ENCODE measurements around the gene ANKS1B. TPM values are rescaled to one million over a fixed set of nuclear protein-coding genes. Genes with fewer than 3 reads are reported as not detected.
"Not testable (repeated sequence)": the region's sequence is repeated elsewhere in the genome, so short reads cannot be mapped to it uniquely, and the experiment has no call there.

Gene ANKS1B
- total RNA-seq, 6 experiments from 2014 or later = 0.31 to 0.66 (median 0.37) TPM

GRCh38 chr12:99809909-99810308 is 174.8 kb downstream of the ANKS1B start:
- no peak for TF ChIP-seq CTCF (IDR thresholded peaks at IDR 0.05)
- no peaks in the 10 kb centered on the region for H3K9me3 Mint-ChIP-seq
- no peak overlapping the region for H3K4me3 Mint-ChIP-seq
- DNase-seq = no peak
- no peak overlapping the region for H3K27ac Mint-ChIP-seq
- H3K36me3 Mint-ChIP-seq (ENCODE audit: low read depth) = no peaks in the 10 kb centered on the region
- no peaks in the 10 kb centered on the region; the same call in 1 of the 2 replicates for H3K27me3 Mint-ChIP-seq (ENCODE audit: insufficient read depth)
- no peaks in the 10 kb centered on the region for H3K4me1 Mint-ChIP-seq (ENCODE audit: low read depth)

- no peak overlapping the region for H3K27ac Mint-ChIP-seq
- no peaks in the 10 kb centered on the region for H3K4me1 Mint-ChIP-seq (ENCODE audit: low read depth)
- no peak for DNase-seq
- no peak for TF ChIP-seq CTCF (IDR thresholded peaks at IDR 0.05)
- no peaks in the 10 kb centered on the region for H3K27me3 Mint-ChIP-seq (ENCODE audit: insufficient read depth)
- H3K9me3 Mint-ChIP-seq = no peaks in the 10 kb centered on the region
- no peaks in the 10 kb centered on the region for H3K36me3 Mint-ChIP-seq (ENCODE audit: low read depth)
- no peak overlapping the region for H3K4me3 Mint-ChIP-seq
These were observed 178.4 kb downstream of the ANKS1B start for GRCh38 chr12:99806304-99806703.

DNA sequence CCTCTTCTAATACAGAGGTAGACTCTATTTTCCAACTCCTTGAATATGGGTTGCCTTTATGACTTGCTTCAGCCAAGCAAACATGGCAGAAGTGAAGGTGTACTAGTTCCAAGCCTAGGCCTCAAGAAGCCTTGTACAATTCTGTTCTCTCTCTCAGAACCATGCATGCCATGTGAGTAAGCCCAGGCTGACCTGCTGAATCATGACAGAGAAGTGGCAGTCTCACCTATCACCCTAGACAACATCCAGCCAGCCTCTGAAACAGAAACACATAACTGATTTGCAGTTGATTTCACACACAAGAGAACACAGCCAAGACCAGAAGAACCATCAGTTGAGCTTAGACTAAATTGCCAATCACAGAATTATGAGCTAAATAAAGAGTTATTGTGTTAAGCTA is 180.0 kb downstream of the ANKS1B start:
- H3K9me3 Mint-ChIP-seq = no peaks in the 10 kb centered on the region
- no peaks in the 10 kb centered on the region for H3K36me3 Mint-ChIP-seq (ENCODE audit: low read depth)
- no peak overlapping the region for H3K4me3 Mint-ChIP-seq
- H3K27me3 Mint-ChIP-seq (ENCODE audit: insufficient read depth) = no peaks in the 10 kb centered on the region
- no peak for DNase-seq
- no peak overlapping the region for H3K27ac Mint-ChIP-seq
- no peak for TF ChIP-seq CTCF (IDR thresholded peaks at IDR 0.05)
- H3K4me1 Mint-ChIP-seq (ENCODE audit: low read depth) = no peaks in the 10 kb centered on the region

DNA sequence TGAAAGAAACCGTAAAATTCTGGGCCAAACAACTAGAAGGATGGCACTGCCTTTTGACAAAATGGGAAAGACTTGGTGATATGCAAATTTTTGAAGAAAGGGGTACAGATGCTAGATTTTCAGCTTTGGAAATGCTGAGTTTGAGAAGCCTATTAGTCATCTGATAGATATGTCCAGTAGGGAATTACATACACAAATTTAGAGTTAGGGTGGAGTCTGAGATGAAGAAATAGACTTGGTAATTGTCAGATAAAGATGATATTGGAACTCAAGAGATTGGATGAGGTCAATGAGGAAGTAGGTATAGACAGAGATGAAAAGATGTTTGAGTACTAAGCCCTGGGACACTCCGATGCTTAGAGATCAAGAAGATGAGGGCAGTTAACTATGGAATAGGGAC is 184.1 kb downstream of the ANKS1B start:
- no peaks in the 10 kb centered on the region for H3K27me3 Mint-ChIP-seq (ENCODE audit: insufficient read depth)
- DNase-seq = no peak

GRCh38 chr12:99797931-99798330 is 186.8 kb downstream of the ANKS1B start:
- DNase-seq; H3K27me3 Mint-ChIP-seq (ENCODE audit: insufficient read depth); H3K36me3 Mint-ChIP-seq (ENCODE audit: low read depth); H3K9me3 Mint-ChIP-seq; H3K4me3 Mint-ChIP-seq; H3K4me1 Mint-ChIP-seq (ENCODE audit: low read depth); H3K27ac Mint-ChIP-seq: not testable (repeated sequence)

More for the DNA sequence above, 184.1 kb downstream of the ANKS1B start:
- H3K9me3 Mint-ChIP-seq = no peaks in the 10 kb centered on the region
- H3K27ac Mint-ChIP-seq = no peak overlapping the region
- no peaks in the 10 kb centered on the region for H3K4me1 Mint-ChIP-seq (ENCODE audit: low read depth)
- H3K36me3 Mint-ChIP-seq (ENCODE audit: low read depth) = no peaks in the 10 kb centered on the region
- no peak overlapping the region for H3K4me3 Mint-ChIP-seq
- no peak for TF ChIP-seq CTCF (IDR thresholded peaks at IDR 0.05)

- H3K4me3 Mint-ChIP-seq = no peak overlapping the region
- H3K27ac Mint-ChIP-seq = no peak overlapping the region
- TF ChIP-seq CTCF (IDR thresholded peaks at IDR 0.05) = no peak
- H3K9me3 Mint-ChIP-seq = peaks cover 5% of the 10 kb centered on the region
- no peaks in the 10 kb centered on the region for H3K4me1 Mint-ChIP-seq (ENCODE audit: low read depth)
- no peaks in the 10 kb centered on the region for H3K36me3 Mint-ChIP-seq (ENCODE audit: low read depth)
- DNase-seq = no peak
- no peaks in the 10 kb centered on the region for H3K27me3 Mint-ChIP-seq (ENCODE audit: insufficient read depth)
These were observed 201.3 kb downstream of the ANKS1B start for GRCh38 chr12:99783421-99783820.
